Immature natural killer cell (primary cell): ENCODE results near the gene TAS2R14. TPM values are rescaled to one million over a fixed set of nuclear protein-coding genes. Genes with fewer than 3 reads are reported as not detected.

Experiments used
- DNase-seq, 3 donors: peaks; one replicate each; pipeline ENCODE4 v3.0.0; 2022; ENCODE audit warnings: mixed read lengths in 1 of 3
- H3K27ac Mint-ChIP-seq, 6 donors: one replicate each; pipeline ENCODE4 v1.8.0; 2020; ENCODE audit warnings: mixed read lengths in 6 of 6, mild to moderate bottlenecking in 5 of 6, inconsistent platforms in 4 of 6, moderate library complexity in 3 of 6
- H3K27me3 Mint-ChIP-seq, 3 donors: one replicate each; pipeline ENCODE4 v1.8.0; 2020 to 2021; ENCODE audit warnings: low read depth in 3 of 3, mild to moderate bottlenecking in 3 of 3, mixed read lengths in 3 of 3, moderate library complexity in 3 of 3, inconsistent platforms in 1 of 3
- H3K36me3 Mint-ChIP-seq, 3 donors: one replicate each; pipeline ENCODE4 v1.8.0; 2020; ENCODE audit warnings: mixed read lengths in 3 of 3, inconsistent platforms in 2 of 3, mild to moderate bottlenecking in 2 of 3
- H3K4me1 Mint-ChIP-seq, 2 donors: one replicate each; pipeline ENCODE4 v1.8.0; 2020; ENCODE audit warnings: inconsistent platforms in 2 of 2, mild to moderate bottlenecking in 2 of 2, mixed read lengths in 2 of 2, moderate library complexity in 1 of 2
- H3K4me3 Mint-ChIP-seq, 5 donors: one replicate each; pipeline ENCODE4 v1.8.0; 2020; ENCODE audit warnings: mild to moderate bottlenecking in 5 of 5, mixed read lengths in 5 of 5, inconsistent platforms in 3 of 5, moderate library complexity in 3 of 5
- H3K9me3 Mint-ChIP-seq, 6 donors: one replicate each; pipeline ENCODE4 v1.8.0; 2020; ENCODE audit warnings: mild to moderate bottlenecking in 6 of 6, mixed read lengths in 6 of 6, inconsistent platforms in 4 of 6, moderate library complexity in 3 of 6
- polyA plus RNA-seq, 3 donors: library from polyadenylated mRNA; unstranded; fragments of 300-500 nt; fragmentation: Illumina TruSeq; gene quantifications; one replicate each; pipeline ENCODE4 v1.2.3, GENCODE V29; 2021

Gene TAS2R14
- polyA plus RNA-seq, result 1 to 10 TPM in 1 of 3 donors, under 1 TPM in 1, not detected in 1; 0.81 to 1.0 TPM

- Mint-ChIP-seq H3K9me3 (no peaks in the 10 kb centered on the region), H3K36me3 (no peaks in the 10 kb centered on the region), H3K27ac (no peak within 1 kb of the TSS), H3K27me3 (no peaks in the 10 kb centered on the region), H3K4me3 (no peak within 1 kb of the TSS), H3K4me1 (peaks cover 0 to 8% of the 10 kb centered on the region in 2 donors)
- no peak for DNase-seq
These were observed at the start of gene TAS2R14 for GRCh38 chr12:10939163-10939562. Gene TAS2R14 (minus strand): TSS chr12:10939263. CDS start chr12:10939207, 56 bp downstream.

GRCh38 chr12:10986812-10987211 lies 47.7 kb upstream of the TAS2R14 start, which contains the start of gene TAS2R50:
Gene TAS2R50 (minus strand): TSS chr12:10986912. CDS start chr12:10986860, 52 bp downstream.
- peaks cover 18 to 23% of the 10 kb centered on the region in 2 donors for H3K4me1 Mint-ChIP-seq
- peaks cover 0 to 2% (median 0%) of the 10 kb centered on the region in 6 donors for H3K9me3 Mint-ChIP-seq
- H3K4me3 Mint-ChIP-seq, result no peak within 1 kb of the TSS
- peaks cover 16 to 24% (median 17%) of the 10 kb centered on the region in 3 donors for H3K36me3 Mint-ChIP-seq
- H3K27me3 Mint-ChIP-seq, result peaks cover 4 to 27% (median 23%) of the 10 kb centered on the region in 3 donors
- DNase-seq, result no peak
- H3K27ac Mint-ChIP-seq, result no peak within 1 kb of the TSS

- Mint-ChIP-seq H3K27me3 (peaks cover 16 to 35% (median 30%) of the 10 kb centered on the region in 3 donors), H3K36me3 (peaks cover 0 to 18% (median 5%) of the 10 kb centered on the region in 3 donors), H3K4me3 (peak overlapping the region; percentile 3 to 57 (median 47)), H3K4me1 (peaks cover 20 to 30% of the 10 kb centered on the region in 2 donors), H3K9me3 (peaks cover 0 to under 1% (median 0%) of the 10 kb centered on the region in 6 donors), H3K27ac (peak overlapping the region in 1 of 6 donors; percentile 15)
- peak; percentile 60 to 79 (median 78) for DNase-seq
These were observed 43.2 kb upstream of the TAS2R14 start for GRCh38 chr12:10982244-10982643.

- H3K4me1 Mint-ChIP-seq, result no peaks in the 10 kb centered on the region
- no peak overlapping the region for H3K27ac Mint-ChIP-seq
- H3K27me3 Mint-ChIP-seq, result peaks cover 13 to 20% (median 17%) of the 10 kb centered on the region in 3 donors
These were observed 35.9 kb upstream of the TAS2R14 start for GRCh38 chr12:10974965-10975364.

GRCh38 chr12:10968765-10969456 lies 29.8 kb upstream of the TAS2R14 start:
- Mint-ChIP-seq H3K4me3 (no peak overlapping the region), H3K27me3 (peaks cover 0 to 2% (median 0%) of the 10 kb centered on the region in 3 donors), H3K9me3 (no peaks in the 10 kb centered on the region), H3K36me3 (peaks cover 0 to 16% (median 7%) of the 10 kb centered on the region in 3 donors), H3K27ac (no peak overlapping the region), H3K4me1 (no peaks in the 10 kb centered on the region)
- no peak for DNase-seq

More at GRCh38 chr12:10974965-10975364, 35.9 kb upstream of the TAS2R14 start:
- no peaks in the 10 kb centered on the region for H3K9me3 Mint-ChIP-seq
- no peak overlapping the region for H3K4me3 Mint-ChIP-seq
- peaks cover 0 to 28% (median 5%) of the 10 kb centered on the region in 3 donors for H3K36me3 Mint-ChIP-seq
- DNase-seq, result no peak

GRCh38 chr12:10967409-10967808 lies 28.3 kb upstream of the TAS2R14 start:
- H3K36me3 Mint-ChIP-seq, result peaks cover 0 to 10% (median 8%) of the 10 kb centered on the region in 3 donors
- H3K27ac Mint-ChIP-seq, result no peak overlapping the region

GRCh38 chr12:10966314-10966713 lies 27.3 kb upstream of the TAS2R14 start:
- peak overlapping the region in 1 of 6 donors; percentile 17 for H3K27ac Mint-ChIP-seq
- peaks cover 0 to 2% (median 0%) of the 10 kb centered on the region in 3 donors for H3K27me3 Mint-ChIP-seq
- H3K36me3 Mint-ChIP-seq, result peaks cover 0 to 12% (median 10%) of the 10 kb centered on the region in 3 donors
- H3K4me3 Mint-ChIP-seq, result no peak overlapping the region
- H3K4me1 Mint-ChIP-seq, result peaks cover 3 to 8% of the 10 kb centered on the region in 2 donors
- DNase-seq, result no peak
- H3K9me3 Mint-ChIP-seq, result no peaks in the 10 kb centered on the region

More at GRCh38 chr12:10967409-10967808, 28.3 kb upstream of the TAS2R14 start:
- peaks cover 0 to 2% (median 0%) of the 10 kb centered on the region in 3 donors for H3K27me3 Mint-ChIP-seq
- DNase-seq, result no peak
- no peaks in the 10 kb centered on the region for H3K4me1 Mint-ChIP-seq
- H3K9me3 Mint-ChIP-seq, result no peaks in the 10 kb centered on the region
- H3K4me3 Mint-ChIP-seq, result no peak overlapping the region

- DNase-seq, result no peak
- Mint-ChIP-seq H3K9me3 (no peaks in the 10 kb centered on the region), H3K4me1 (peaks cover 8 to 17% of the 10 kb centered on the region in 2 donors), H3K36me3 (peaks cover 0 to 10% (median 8%) of the 10 kb centered on the region in 3 donors), H3K27me3 (peaks cover 0 to 2% (median 0%) of the 10 kb centered on the region in 3 donors), H3K27ac (no peak overlapping the region), H3K4me3 (no peak overlapping the region)
These were observed 26.4 kb upstream of the TAS2R14 start for GRCh38 chr12:10965476-10965875.

GRCh38 chr12:10960211-10960610 lies 21.1 kb upstream of the TAS2R14 start:
- peaks cover 0 to 13% (median 6%) of the 10 kb centered on the region in 3 donors for H3K36me3 Mint-ChIP-seq
- peak in 2 of 3 donors; percentile 31 to 34 for DNase-seq
- peaks cover 19 to 46% of the 10 kb centered on the region in 2 donors for H3K4me1 Mint-ChIP-seq
- no peak overlapping the region for H3K4me3 Mint-ChIP-seq
- H3K27ac Mint-ChIP-seq, result peak overlapping the region in 1 of 6 donors; percentile 15
- peaks cover 0 to 2% (median 0%) of the 10 kb centered on the region in 6 donors for H3K9me3 Mint-ChIP-seq
- H3K27me3 Mint-ChIP-seq, result peaks cover 0 to 4% (median 0%) of the 10 kb centered on the region in 3 donors

- no peak overlapping the region for H3K4me3 Mint-ChIP-seq
These were observed 20.7 kb upstream of the TAS2R14 start for GRCh38 chr12:10959804-10960203.

GRCh38 chr12:10957741-10958140 lies 18.7 kb upstream of the TAS2R14 start:
- DNase-seq, result no peak
- Mint-ChIP-seq H3K9me3 (peaks cover 0 to 2% (median 0%) of the 10 kb centered on the region in 6 donors), H3K27ac (no peak overlapping the region), H3K4me3 (no peak overlapping the region), H3K27me3 (peaks cover 0 to 4% (median 0%) of the 10 kb centered on the region in 3 donors), H3K36me3 (peaks cover 0 to 14% (median 9%) of the 10 kb centered on the region in 3 donors), H3K4me1 (peaks cover 26 to 71% of the 10 kb centered on the region in 2 donors)

More at GRCh38 chr12:10959804-10960203, 20.7 kb upstream of the TAS2R14 start:
- no peak overlapping the region for H3K27ac Mint-ChIP-seq
- H3K9me3 Mint-ChIP-seq, result peaks cover 0 to 2% (median 0%) of the 10 kb centered on the region in 6 donors
- peaks cover 0 to 4% (median 0%) of the 10 kb centered on the region in 3 donors for H3K27me3 Mint-ChIP-seq
- DNase-seq, result peak in 2 of 3 donors; percentile 6 to 21
- H3K4me1 Mint-ChIP-seq, result peaks cover 19 to 50% of the 10 kb centered on the region in 2 donors
- peaks cover 0 to 14% (median 6%) of the 10 kb centered on the region in 3 donors for H3K36me3 Mint-ChIP-seq

- Mint-ChIP-seq H3K27me3 (peaks cover 0 to 3% (median 0%) of the 10 kb centered on the region in 3 donors), H3K4me3 (no peak overlapping the region), H3K36me3 (peaks cover 1 to 11% (median 6%) of the 10 kb centered on the region in 3 donors), H3K9me3 (peaks cover 0 to 2% (median 0%) of the 10 kb centered on the region in 6 donors), H3K4me1 (peaks cover 23 to 63% of the 10 kb centered on the region in 2 donors), H3K27ac (no peak overlapping the region)
- DNase-seq, result no peak
These were observed 17.0 kb upstream of the TAS2R14 start for GRCh38 chr12:10956085-10956484.

GRCh38 chr12:10952645-10953044 lies 13.6 kb upstream of the TAS2R14 start:
- H3K27me3 Mint-ChIP-seq, result peaks cover 0 to 3% (median 0%) of the 10 kb centered on the region in 3 donors
- no peak overlapping the region for H3K27ac Mint-ChIP-seq
- H3K36me3 Mint-ChIP-seq, result peaks cover 9 to 24% (median 17%) of the 10 kb centered on the region in 3 donors
- peaks cover 0 to 12% (median 4%) of the 10 kb centered on the region in 6 donors for H3K9me3 Mint-ChIP-seq
- no peak overlapping the region for H3K4me3 Mint-ChIP-seq
- no peak for DNase-seq
- peaks cover 11 to 41% of the 10 kb centered on the region in 2 donors for H3K4me1 Mint-ChIP-seq

GRCh38 chr12:10943167-10943566 lies 4.1 kb upstream of the TAS2R14 start:
- H3K4me1 Mint-ChIP-seq, result peaks cover 0 to 8% of the 10 kb centered on the region in 2 donors
- DNase-seq, result no peak
- H3K9me3 Mint-ChIP-seq, result peaks cover 0 to 16% (median 8%) of the 10 kb centered on the region in 6 donors
- no peak overlapping the region for H3K4me3 Mint-ChIP-seq
- H3K36me3 Mint-ChIP-seq, result peaks cover under 1 to 18% (median 12%) of the 10 kb centered on the region in 3 donors
- H3K27ac Mint-ChIP-seq, result no peak overlapping the region
- H3K27me3 Mint-ChIP-seq, result peaks cover 0 to 4% (median 0%) of the 10 kb centered on the region in 3 donors
